GM12891 (cell line): ENCODE results near the gene MAP1B.

Experiments
- POLR2A ChIP-seq: IDR thresholded peaks from 2 replicates; pipeline ENCODE4 v1.6.1; 2011; ENCODE audit warnings: low read depth, low read length, control low read depth
- POLR2AphosphoS5 ChIP-seq: IDR thresholded peaks from 2 replicates; pipeline ENCODE4 v1.6.1; 2011; ENCODE audit warnings: low read depth, low read length, control low read depth
- TAF1 ChIP-seq: IDR thresholded peaks from 2 replicates; pipeline ENCODE4 v1.6.1; 2011; ENCODE audit warnings: low read depth, low read length, control low read depth

DNA sequence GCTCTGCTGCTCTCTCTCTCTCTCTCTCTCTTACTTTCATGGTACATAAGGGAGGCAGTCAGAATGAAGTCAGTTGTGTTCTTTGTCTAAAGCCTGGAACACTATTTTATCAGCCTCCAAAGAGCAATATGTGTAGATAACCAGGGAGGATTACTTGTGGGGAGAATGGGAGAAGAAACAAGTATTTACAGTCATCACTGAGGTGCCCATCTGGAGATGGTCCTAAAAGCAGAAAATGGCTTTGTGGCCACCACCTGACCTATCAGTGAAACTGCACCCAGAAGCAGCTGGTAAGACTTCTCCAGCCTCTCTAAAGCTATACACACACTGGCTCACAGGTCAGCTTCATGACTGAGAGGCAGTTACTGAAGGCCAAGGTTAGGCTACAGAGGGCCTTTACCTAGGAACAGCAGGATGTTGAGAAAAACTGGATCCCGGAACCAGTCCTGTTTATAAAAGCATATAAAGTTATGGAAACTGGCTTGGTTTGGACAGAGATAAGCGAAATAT, 137.6 kb downstream of the MAP1B start:
- no peak for TF ChIP-seq POLR2A
- no peak for TF ChIP-seq TAF1
- no peak for TF ChIP-seq POLR2AphosphoS5
